Nephron (organoid): ENCODE measurements around the gene AP1S1.

Experiments
- H3K27ac Mint-ChIP-seq, 3 experiments: 2 replicates each; pipeline ENCODE4 v1.8.0; 2020; ENCODE audit warnings: mixed read lengths in 3 of 3, mild to moderate bottlenecking in 2 of 3, moderate library complexity in 1 of 3
- H3K27me3 Mint-ChIP-seq: 2 replicates; pipeline ENCODE4 v1.8.0; 2021; ENCODE audit warnings: low read depth, mild to moderate bottlenecking, moderate library complexity, mixed read lengths
- H3K36me3 Mint-ChIP-seq: 2 replicates; pipeline ENCODE4 v1.8.0; 2020; ENCODE audit warnings: low read depth, mixed read lengths
- H3K4me1 Mint-ChIP-seq: 2 replicates; pipeline ENCODE4 v1.8.0; 2020; ENCODE audit warnings: mixed read lengths
- H3K4me3 Mint-ChIP-seq, 3 experiments: 2 replicates each; pipeline ENCODE4 v1.8.0; 2020; ENCODE audit warnings: mild to moderate bottlenecking in 3 of 3, mixed read lengths in 3 of 3, moderate library complexity in 2 of 3
- H3K9me3 Mint-ChIP-seq: 2 replicates; pipeline ENCODE4 v1.8.0; 2020; ENCODE audit warnings: mixed read lengths
- CTCF ChIP-seq, 3 experiments: fragments of 200-600 bp; sonication (generic); IDR thresholded peaks; one replicate each; pipeline ENCODE4 v1.5.0; 2021; ENCODE audit warnings: antibody characterized with exemption in 3 of 3; ENCODE audit not compliant: unreplicated experiment in 3 of 3

Gene AP1S1

GRCh38 chr7:101205901-101206664 lies 51.8 kb downstream of the AP1S1 start:
- TF ChIP-seq CTCF (IDR thresholded peaks at IDR 0.05; ENCODE audit: unreplicated experiment in 3 of 3) = no peak
- peaks cover 18% of the 10 kb centered on the region for H3K36me3 Mint-ChIP-seq
- H3K27me3 Mint-ChIP-seq = peaks cover 46% of the 10 kb centered on the region
- no peak overlapping the region for H3K4me3 Mint-ChIP-seq
- no peaks in the 10 kb centered on the region for H3K9me3 Mint-ChIP-seq
- H3K4me1 Mint-ChIP-seq = no peaks in the 10 kb centered on the region
- H3K27ac Mint-ChIP-seq = no peak overlapping the region

- Mint-ChIP-seq H3K4me3 (no peak overlapping the region), H3K4me1 (no peaks in the 10 kb centered on the region), H3K27me3 (peaks cover 40% of the 10 kb centered on the region), H3K9me3 (no peaks in the 10 kb centered on the region), H3K27ac (no peak overlapping the region), H3K36me3 (peaks cover 18% of the 10 kb centered on the region)
- no peak for TF ChIP-seq CTCF (IDR thresholded peaks at IDR 0.05; ENCODE audit: unreplicated experiment in 3 of 3)
These were observed 52.4 kb downstream of the AP1S1 start for GRCh38 chr7:101206665-101207042.

GRCh38 chr7:101207459-101207858 lies 53.2 kb downstream of the AP1S1 start:
- Mint-ChIP-seq H3K4me1 (no peaks in the 10 kb centered on the region), H3K27ac (no peak overlapping the region), H3K9me3 (no peaks in the 10 kb centered on the region), H3K4me3 (no peak overlapping the region), H3K36me3 (peaks cover 18% of the 10 kb centered on the region), H3K27me3 (peaks cover 37% of the 10 kb centered on the region)
- TF ChIP-seq CTCF (IDR thresholded peaks at IDR 0.05; ENCODE audit: unreplicated experiment in 3 of 3) = no peak

GRCh38 chr7:101208794-101209193 lies 54.5 kb downstream of the AP1S1 start:
- Mint-ChIP-seq H3K9me3 (no peaks in the 10 kb centered on the region), H3K27me3 (peaks cover 23% of the 10 kb centered on the region)
- TF ChIP-seq CTCF (IDR thresholded peaks at IDR 0.05; ENCODE audit: unreplicated experiment in 3 of 3) = no peak

GRCh38 chr7:101210143-101210542 lies 55.9 kb downstream of the AP1S1 start:
- Mint-ChIP-seq H3K4me3 (no peak overlapping the region), H3K4me1 (no peaks in the 10 kb centered on the region), H3K36me3 (peaks cover 23% of the 10 kb centered on the region), H3K9me3 (no peaks in the 10 kb centered on the region), H3K27me3 (peaks cover 12% of the 10 kb centered on the region), H3K27ac (no peak overlapping the region)
- TF ChIP-seq CTCF (IDR thresholded peaks at IDR 0.05; ENCODE audit: unreplicated experiment in 3 of 3) = no peak

More at GRCh38 chr7:101208794-101209193, 54.5 kb downstream of the AP1S1 start:
- Mint-ChIP-seq H3K4me3 (no peak overlapping the region), H3K36me3 (peaks cover 18% of the 10 kb centered on the region), H3K27ac (no peak overlapping the region), H3K4me1 (no peaks in the 10 kb centered on the region)
